Gastrocnemius medialis (tissue), 4 donors: ENCODE data around the gene USH2A. TPM values are rescaled to one million over a fixed set of nuclear protein-coding genes. Genes with fewer than 3 reads are reported as not detected.

Source experiments
- ATAC-seq, 2 donors: fragments of 150-250 bp; one replicate each; pipeline ENCODE4 v1.9.1; 2016
- DNase-seq, 2 donors: peaks; one replicate each; pipeline ENCODE4 v3.0.0-alpha.2; 2019
- H3K27ac ChIP-seq, 4 donors: fragments of 200-600 bp; sonication (generic); 1 replicate in 1 of 4; 2 replicates in 3 of 4; pipeline ENCODE4 v1.5.1; 2016 to 2018; ENCODE audit warnings: mild to moderate bottlenecking in 2 of 4, moderate library complexity in 1 of 4
- H3K27me3 ChIP-seq, 3 donors: fragments of 200-600 bp; sonication (generic) in 2 of 3; 1 replicate in 1 of 3; 2 replicates in 2 of 3; pipeline versions ENCODE4 v1.5.1 to v1.6.0; 2016 to 2019; ENCODE audit warnings: mild to moderate bottlenecking in 1 of 3, moderate library complexity in 1 of 3
- H3K36me3 ChIP-seq, 2 donors: fragments of 200-600 bp; sonication (generic) in 1 of 2; one replicate each; pipeline ENCODE4 v1.5.1; 2017 to 2018
- H3K4me1 ChIP-seq, 2 donors: fragments of 200-600 bp; sonication (generic) in 1 of 2; one replicate each; pipeline ENCODE4 v1.5.1; 2016 to 2017; ENCODE audit warnings: mild to moderate bottlenecking in 2 of 2
- H3K4me3 ChIP-seq, 4 donors: fragments of 200-600 bp; sonication (generic) in 3 of 4; 1 replicate in 1 of 4; 2 replicates in 3 of 4; pipeline ENCODE4 v1.5.1; 2016 to 2019; ENCODE audit warnings: mild to moderate bottlenecking in 2 of 4
- H3K9me3 ChIP-seq, 3 donors: fragments of 200-600 bp; sonication (generic) in 2 of 3; 1 replicate in 1 of 3; 2 replicates in 2 of 3; pipeline ENCODE4 v1.5.1; 2016 to 2019
- CTCF ChIP-seq, 5 experiments: fragments of 450-650 bp in 3 of 5; fragments of 200-600 bp in 2 of 5; sonication (generic) in 2 of 5; IDR thresholded peaks in 4 of 5; conservative IDR thresholded peaks in 1 of 5; 1 replicate in 4 of 5; 2 replicates in 1 of 5; pipeline ENCODE4 v1.5.1; 2016 to 2019; ENCODE audit warnings: antibody characterized with exemption in 5 of 5, mild to moderate bottlenecking in 3 of 5, moderate library complexity in 3 of 5
- POLR2A ChIP-seq, 2 donors: fragments of 450-650 bp; IDR thresholded peaks; one replicate each; pipeline ENCODE4 v1.6.1; 2017; ENCODE audit warnings: antibody characterized with exemption in 2 of 2, mild to moderate bottlenecking in 2 of 2, moderate library complexity in 2 of 2
- in situ Hi-C, 4 donors: fragments of 200-750 bp; cut with MboI; loops; one replicate each; pipeline versions ENCODE4 v1.15.0 to v1.8.0; 2017; ENCODE audit warnings: low sequenced_read_pairs in 4 of 4
- intact Hi-C: fragments of 100-400 bp; cut with DNase I; formaldehyde crosslinking; loops from one replicate; pipeline ENCODE4 v1.15.1; 2023; ENCODE audit warnings: low total_unique reads
- total RNA-seq, 4 donors: library from RNA; depleted of rRNA; stranded (reverse); fragments of >200 nt; gene quantifications; one replicate each; pipeline versions ENCODE4 v1.1.0 to v1.2.3, GENCODE V29; 2016

The USH2A gene
- total RNA-seq, 4 donors from 2014 or later: 0.02 TPM; not detected in 3

- ATAC-seq (no peak), DNase-seq (no peak)
- in situ Hi-C loops: no loop called here
- no peaks in the 10 kb centered on the region for H3K27me3 ChIP-seq
- no peak overlapping the region for H3K4me3 ChIP-seq
- H3K36me3 ChIP-seq: no peaks in the 10 kb centered on the region
- intact Hi-C loops: no loop called here
- no peaks in the 10 kb centered on the region for H3K9me3 ChIP-seq
- H3K4me1 ChIP-seq: no peaks in the 10 kb centered on the region
- TF ChIP-seq CTCF (IDR thresholded peaks at IDR 0.05 in 4 of 5, conservative IDR thresholded peaks at IDR 0.05 in 1 of 5) (no peak), POLR2A (IDR thresholded peaks at IDR 0.05) (no peak)
- no peak overlapping the region for H3K27ac ChIP-seq
These were observed 35.5 kb downstream of the USH2A start for GRCh38 chr1:216387782-216388181.

GRCh38 chr1:216379441-216379840 lies 43.8 kb downstream of the USH2A start:
- in situ Hi-C loops: no loop called here
- Histone ChIP-seq H3K27me3 (no peaks in the 10 kb centered on the region), H3K36me3 (no peaks in the 10 kb centered on the region), H3K27ac (no peak overlapping the region), H3K9me3 (no peaks in the 10 kb centered on the region), H3K4me3 (no peak overlapping the region), H3K4me1 (no peaks in the 10 kb centered on the region)
- ATAC-seq (no peak), DNase-seq (no peak)
- intact Hi-C loops: no loop called here
- TF ChIP-seq POLR2A (IDR thresholded peaks at IDR 0.05) (no peak), CTCF (IDR thresholded peaks at IDR 0.05 in 4 of 5, conservative IDR thresholded peaks at IDR 0.05 in 1 of 5) (no peak)

GRCh38 chr1:216368249-216368648 lies 55.0 kb downstream of the USH2A start:
- no peak overlapping the region for H3K27ac ChIP-seq
- H3K4me1 ChIP-seq: no peaks in the 10 kb centered on the region
- DNase-seq: no peak
- TF ChIP-seq CTCF (IDR thresholded peaks at IDR 0.05 in 4 of 5, conservative IDR thresholded peaks at IDR 0.05 in 1 of 5) (no peak), POLR2A (IDR thresholded peaks at IDR 0.05) (no peak)
- no peaks in the 10 kb centered on the region for H3K36me3 ChIP-seq
- intact Hi-C loops (no loop called here), in situ Hi-C loops (no loop called here)
- H3K4me3 ChIP-seq: no peak overlapping the region
- no peaks in the 10 kb centered on the region for H3K27me3 ChIP-seq
- no peak for ATAC-seq
- no peaks in the 10 kb centered on the region for H3K9me3 ChIP-seq

GRCh38 chr1:216366979-216367378 lies 56.3 kb downstream of the USH2A start:
- no peaks in the 10 kb centered on the region for H3K4me1 ChIP-seq

More at GRCh38 chr1:216366979-216367378, 56.3 kb downstream of the USH2A start:
- DNase-seq: no peak
- Histone ChIP-seq H3K27me3 (no peaks in the 10 kb centered on the region), H3K27ac (no peak overlapping the region), H3K36me3 (no peaks in the 10 kb centered on the region), H3K9me3 (no peaks in the 10 kb centered on the region), H3K4me3 (no peak overlapping the region)
- TF ChIP-seq POLR2A (IDR thresholded peaks at IDR 0.05) (no peak), CTCF (IDR thresholded peaks at IDR 0.05 in 4 of 5, conservative IDR thresholded peaks at IDR 0.05 in 1 of 5) (no peak)
- no peak for ATAC-seq
- intact Hi-C loops (no loop called here), in situ Hi-C loops (no loop called here)
